Endothelial cell of umbilical vein (primary cell): ENCODE results near the gene EYS.
"Not testable (repeated sequence)": the region's sequence is repeated elsewhere in the genome, so short reads cannot be mapped to it uniquely, and the experiment has no call there.

Experiments
- CTCF ChIP-seq, 2 donors: IDR thresholded peaks; 1 replicate in 1 of 2; 2 replicates in 1 of 2; pipeline ENCODE4 v1.5.1; 2011; ENCODE audit warnings: low read length in 2 of 2, mild to moderate bottlenecking in 2 of 2, moderate library complexity in 2 of 2, control low read depth in 1 of 2, inconsistent platforms in 1 of 2, low read depth in 1 of 2; ENCODE audit not compliant: insufficient read depth in 1 of 2; ENCODE audit errors: extremely low read depth in 1 of 2
- EZH2 ChIP-seq: IDR thresholded peaks from 2 replicates; pipeline ENCODE4 v1.6.1; 2012; ENCODE audit warnings: borderline replicate concordance, low read depth, mild to moderate bottlenecking, moderate library complexity, low read length, inconsistent platforms; ENCODE audit not compliant: severe bottlenecking
- JUN ChIP-seq: IDR thresholded peaks from 2 replicates; pipeline ENCODE4 v1.6.1; 2011; ENCODE audit warnings: borderline replicate concordance, low read depth; ENCODE audit not compliant: insufficient read length, insufficient read depth
- MAX ChIP-seq: IDR thresholded peaks from 2 replicates; pipeline ENCODE4 v1.6.1; 2011; ENCODE audit not compliant: insufficient read depth, insufficient read length
- MYC ChIP-seq: IDR thresholded peaks from one replicate; pipeline ENCODE4 v1.6.1; 2011; ENCODE audit warnings: mild to moderate bottlenecking, low read depth, low read length
- POLR2A ChIP-seq: IDR thresholded peaks from 2 replicates; pipeline ENCODE4 v1.6.1; 2012; ENCODE audit warnings: low read depth, mild to moderate bottlenecking, control low read depth, low read length
- POLR2AphosphoS5 ChIP-seq: IDR thresholded peaks from 2 replicates; pipeline ENCODE4 v1.6.1; 2012; ENCODE audit warnings: low read depth, mild to moderate bottlenecking, control low read depth, low read length, moderate library complexity; ENCODE audit not compliant: insufficient read depth

- TF ChIP-seq CTCF (IDR thresholded peaks at IDR 0.05; ENCODE audit: extremely low read depth in 1 of 2, insufficient read depth in 1 of 2, low read depth in 1 of 2, low read length in 2 of 2); POLR2A; EZH2; POLR2AphosphoS5; MAX; JUN; MYC: not testable (repeated sequence)
These were observed 1949.8 kb downstream of the EYS start for GRCh38 chr6:63757275-63757674.
